RKO (cell line): Measurements from ENCODE around the gene ZBTB20.

Source experiments
- DNase-seq: peaks from one replicate; pipeline ENCODE4 v3.0.0-alpha.2; 2016; ENCODE audit warnings: low spot score

ZBTB20 gene

DNA sequence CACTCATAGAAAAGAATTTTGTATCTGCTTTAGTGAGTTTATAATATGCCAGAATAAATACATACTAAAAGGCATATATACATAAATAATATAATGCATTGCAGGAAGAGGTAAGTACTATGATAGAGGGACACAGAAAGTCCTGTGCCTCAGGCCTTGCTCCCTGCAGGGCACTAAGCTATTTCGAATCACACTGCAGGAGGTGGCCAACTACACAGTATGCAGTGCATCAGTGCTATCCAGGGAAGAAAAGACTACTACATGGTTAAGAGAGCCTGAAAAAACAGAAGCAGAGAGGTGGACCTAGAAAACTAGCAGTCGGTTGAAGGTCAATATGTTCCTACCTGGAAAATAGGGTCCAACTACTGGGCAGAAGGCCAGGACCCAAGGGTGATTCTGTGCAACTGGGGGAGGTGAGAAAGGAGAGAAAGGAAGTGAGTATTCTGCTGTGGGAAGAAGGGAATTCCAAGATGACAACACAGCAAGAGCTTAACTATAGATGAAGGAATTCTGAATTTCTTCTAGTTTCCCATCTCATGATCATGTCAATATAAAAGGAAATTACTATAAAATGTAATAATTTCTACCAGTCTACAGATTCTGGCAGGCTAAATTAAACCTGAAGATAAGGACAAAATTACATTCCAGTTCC is 218.0 kb downstream of the ZBTB20 start:
- DNase-seq: no peak

GRCh38 chr3:114904633-114905032 is 242.5 kb downstream of the ZBTB20 start:
- no peak for DNase-seq

DNA sequence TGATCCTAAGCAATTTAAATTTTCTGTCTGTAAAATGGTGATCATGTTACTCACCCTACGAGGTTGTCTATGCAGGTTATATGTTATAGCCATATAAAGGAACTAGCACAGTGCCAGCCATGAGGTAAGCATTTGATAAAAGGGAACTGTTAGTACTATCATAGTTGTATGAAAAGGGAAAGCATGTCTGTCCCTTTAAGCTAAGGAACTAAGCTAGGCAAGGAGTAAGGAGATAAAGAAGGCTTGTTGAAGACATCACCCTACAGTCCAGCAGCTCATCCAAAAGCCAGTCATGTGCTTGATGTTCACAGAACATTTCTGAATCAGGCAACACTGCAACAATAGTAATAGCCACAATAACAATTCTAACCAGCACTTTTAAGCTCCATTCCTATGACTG is 243.9 kb downstream of the ZBTB20 start:
- no peak for DNase-seq

DNA sequence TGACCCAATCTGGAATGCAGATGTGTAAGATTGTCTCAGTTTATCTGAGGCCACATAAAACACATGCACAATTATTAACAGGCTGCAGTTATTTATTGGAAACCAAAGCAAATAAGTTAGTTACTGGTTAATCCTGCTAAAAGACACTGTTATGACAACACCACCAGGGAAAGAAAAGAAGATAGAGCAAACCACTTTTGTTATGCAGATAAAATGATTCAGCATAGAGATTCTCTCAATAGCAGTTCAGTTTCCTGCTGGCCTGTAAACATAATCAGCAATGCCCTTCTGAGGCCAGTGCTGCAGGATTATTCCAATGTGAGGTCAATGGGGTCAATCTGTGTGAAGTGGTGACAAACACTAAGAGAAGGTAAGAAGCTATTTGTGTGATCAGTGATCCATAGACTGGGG is 244.4 kb downstream of the ZBTB20 start:
- no peak for DNase-seq

DNA sequence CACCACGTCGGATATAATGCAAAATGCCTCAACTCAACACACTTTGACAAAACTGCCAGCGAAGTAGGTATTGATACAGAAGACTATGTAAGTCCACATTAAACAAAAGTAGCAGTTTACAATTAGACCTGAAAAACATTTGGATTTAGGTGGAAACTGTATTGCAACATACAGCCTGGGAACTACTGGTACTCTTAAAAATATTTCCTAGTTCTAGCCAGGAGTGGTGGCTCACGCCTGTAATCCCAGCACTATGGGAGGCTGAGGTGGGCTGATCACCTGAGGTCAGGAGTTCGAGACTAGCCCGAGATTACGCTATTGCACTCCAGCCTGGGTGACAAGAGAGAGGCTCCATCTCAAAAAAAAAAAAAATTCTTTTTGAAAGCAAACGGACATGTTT is 246.2 kb downstream of the ZBTB20 start:
- no peak for DNase-seq

- DNase-seq: no peak
Observed at GRCh38 chr3:114899186-114899931, 247.7 kb downstream of the ZBTB20 start.

GRCh38 chr3:114896978-114897377 is 250.1 kb downstream of the ZBTB20 start:
- DNase-seq: no peak

GRCh38 chr3:114893361-114893760 is 253.7 kb downstream of the ZBTB20 start:
- DNase-seq: no peak

- DNase-seq: no peak
Observed at GRCh38 chr3:114892880-114893279, 254.2 kb downstream of the ZBTB20 start.

- DNase-seq: no peak
Observed at GRCh38 chr3:114892131-114892879, 254.8 kb downstream of the ZBTB20 start.

DNA sequence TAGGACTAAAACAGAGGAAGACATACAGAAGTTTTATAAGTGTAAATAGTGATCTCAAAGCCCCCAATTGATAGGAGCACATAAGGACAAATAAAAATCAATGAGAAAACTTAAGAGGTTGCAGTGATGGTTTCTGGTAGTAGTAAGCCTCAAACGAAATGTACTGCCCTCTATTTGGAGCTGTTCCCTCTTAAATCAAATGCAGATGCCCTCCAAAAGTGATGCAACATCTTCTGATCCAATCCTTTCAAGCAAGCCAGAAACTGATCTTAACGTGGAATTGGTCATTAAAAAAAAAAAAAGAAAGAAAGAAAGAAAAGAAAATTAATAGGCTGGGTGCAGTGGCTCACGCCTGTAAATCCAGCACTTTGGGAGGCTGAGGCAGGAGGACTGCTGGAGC is 259.3 kb downstream of the ZBTB20 start:
- DNase-seq: no peak

GRCh38 chr3:114886905-114887304 is 260.2 kb downstream of the ZBTB20 start:
- no peak for DNase-seq

GRCh38 chr3:114884213-114884923 is 262.7 kb downstream of the ZBTB20 start:
- DNase-seq: no peak

- no peak for DNase-seq
Observed at GRCh38 chr3:114880078-114880477, 267.0 kb downstream of the ZBTB20 start.

DNA sequence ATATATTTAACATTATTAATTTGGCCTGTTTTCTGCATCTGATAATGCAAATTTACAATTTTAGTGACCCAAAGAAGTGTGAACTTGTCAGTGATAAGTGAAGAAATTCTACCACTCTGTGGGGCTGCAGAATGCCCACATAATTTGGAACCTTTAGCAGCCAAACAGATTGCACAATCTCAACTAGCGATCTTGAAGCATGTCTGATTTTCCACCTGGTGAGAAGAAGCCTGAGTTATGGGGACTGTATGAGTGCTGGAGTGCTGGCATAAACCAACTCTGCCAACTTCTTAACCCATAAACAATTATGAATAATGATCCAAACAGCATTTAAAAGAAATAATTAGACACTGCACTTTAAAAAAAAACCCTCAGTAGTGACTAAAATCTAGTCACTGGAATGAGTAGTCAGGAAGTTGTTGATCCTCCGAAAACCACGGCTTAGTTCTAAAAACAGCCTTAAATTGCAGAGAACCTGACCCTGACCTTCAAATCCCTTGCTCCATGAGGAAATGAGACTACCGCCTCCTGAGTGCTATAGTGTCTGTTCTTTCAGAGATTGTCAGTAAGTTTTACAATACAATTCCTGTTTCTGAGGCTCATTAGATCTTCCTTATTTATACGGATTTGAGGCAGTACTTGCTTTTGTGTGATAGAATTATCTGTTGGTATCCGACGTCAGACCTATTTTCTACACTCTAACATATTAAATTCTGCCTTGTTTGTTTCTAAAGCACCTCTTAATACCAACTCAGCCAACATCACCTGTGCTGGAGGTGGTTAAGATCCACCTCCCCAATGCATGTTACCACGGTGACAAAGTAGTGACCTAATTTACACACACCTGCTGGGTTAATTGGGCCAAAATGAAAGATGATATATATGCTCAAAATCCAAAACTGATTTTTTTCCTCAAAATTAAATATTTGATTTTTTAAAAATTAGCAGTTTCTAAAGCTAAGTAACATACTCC is 267.7 kb downstream of the ZBTB20 start:
- DNase-seq: peak; percentile 62

- DNase-seq: peak; percentile 58
Observed at GRCh38 chr3:114878114-114878839, 268.8 kb downstream of the ZBTB20 start.

GRCh38 chr3:114877378-114878113 is 269.5 kb downstream of the ZBTB20 start:
- DNase-seq: no peak

GRCh38 chr3:114874522-114874971 is 272.5 kb downstream of the ZBTB20 start:
- DNase-seq: no peak

DNA sequence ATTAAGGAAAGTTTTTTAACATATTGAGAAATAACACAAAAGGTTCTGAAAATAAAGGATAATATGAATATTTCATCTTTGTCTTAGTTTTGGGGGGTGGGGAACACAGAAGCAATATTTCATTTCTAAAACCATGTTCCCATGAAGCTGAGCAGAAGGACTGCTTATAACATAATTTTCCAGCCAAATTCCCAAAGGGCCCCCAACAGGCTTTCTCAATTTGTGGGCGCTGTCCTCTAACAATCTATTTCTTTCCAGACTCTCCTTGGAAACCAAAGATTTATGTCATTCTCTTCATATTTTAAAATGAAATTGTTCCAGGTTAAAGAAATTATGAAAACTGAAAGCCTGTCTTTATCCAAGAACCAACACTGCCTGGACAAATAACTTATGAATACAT is 273.5 kb downstream of the ZBTB20 start:
- DNase-seq: no peak

- DNase-seq: no peak
Observed at GRCh38 chr3:114872588-114872987, 274.5 kb downstream of the ZBTB20 start.
